Hepatocyte (in vitro differentiated cells): ENCODE measurements around the gene RGS3. TPM values are rescaled to one million over a fixed set of nuclear protein-coding genes. Genes with fewer than 3 reads are reported as not detected.

Experiments used
- DNase-seq: peaks from one replicate; pipeline ENCODE4 v3.0.0-alpha.2; 2016; ENCODE audit warnings: low spot score
- H2AFZ ChIP-seq: fragments of 200-600 bp; sonication (generic); 2 replicates; pipeline ENCODE4 v1.6.0; 2016; ENCODE audit warnings: antibody characterized with exemption, mild to moderate bottlenecking
- H3K27ac ChIP-seq: fragments of 200-600 bp; sonication (generic); 2 replicates; pipeline ENCODE4 v1.5.1; 2016; ENCODE audit warnings: mild to moderate bottlenecking
- H3K27me3 ChIP-seq: fragments of 200-600 bp; sonication (generic); 2 replicates; pipeline ENCODE4 v1.6.1; 2016
- H3K36me3 ChIP-seq: fragments of 200-600 bp; sonication (generic); replicated peaks from 2 replicates; pipeline ENCODE4 v1.5.1; 2016; ENCODE audit warnings: low read depth; ENCODE audit not compliant: insufficient read depth
- H3K4me1 ChIP-seq: fragments of 200-600 bp; sonication (generic); 2 replicates; pipeline ENCODE4 v1.5.1; 2016; ENCODE audit warnings: mild to moderate bottlenecking, moderate library complexity; ENCODE audit not compliant: insufficient read depth
- H3K4me2 ChIP-seq: fragments of 200-600 bp; sonication (generic); 2 replicates; pipeline ENCODE4 v1.6.0; 2016
- H3K4me3 ChIP-seq: fragments of 200-600 bp; sonication (generic); 2 replicates; pipeline ENCODE4 v1.5.1; 2016; ENCODE audit warnings: mild to moderate bottlenecking
- H3K79me2 ChIP-seq: fragments of 200-600 bp; sonication (generic); 2 replicates; pipeline ENCODE4 v1.6.0; 2017; ENCODE audit warnings: mild to moderate bottlenecking
- H3K9me2 ChIP-seq: fragments of 200-600 bp; sonication (generic); replicated peaks from 2 replicates; pipeline ENCODE4 v1.6.0; 2017; ENCODE audit warnings: mild to moderate bottlenecking; ENCODE audit not compliant: insufficient read depth
- H3K9me3 ChIP-seq: fragments of 200-600 bp; sonication (generic); 2 replicates; pipeline ENCODE4 v1.5.1; 2016; ENCODE audit warnings: low read depth, mild to moderate bottlenecking
- H4K20me1 ChIP-seq: fragments of 200-600 bp; sonication (generic); 2 replicates; pipeline ENCODE4 v1.6.0; 2016; ENCODE audit warnings: mild to moderate bottlenecking; ENCODE audit not compliant: insufficient read depth, poor library complexity, severe bottlenecking
- CTCF ChIP-seq: fragments of 200-600 bp; sonication (generic); IDR thresholded peaks from 2 replicates; pipeline ENCODE4 v1.5.1; 2016; ENCODE audit warnings: antibody characterized with exemption, mild to moderate bottlenecking; ENCODE audit not compliant: poor library complexity
- EZH2 ChIP-seq: fragments of 200-600 bp; sonication (generic); IDR thresholded peaks from 2 replicates; pipeline ENCODE4 v1.6.1; 2016; ENCODE audit warnings: antibody characterized with exemption, mild to moderate bottlenecking, borderline replicate concordance
- EZH2phosphoT487 ChIP-seq: fragments of 200-600 bp; sonication (generic); IDR thresholded peaks from one replicate; pipeline ENCODE4 v1.6.1; 2018; ENCODE audit warnings: antibody characterized with exemption, mild to moderate bottlenecking, low read depth, moderate library complexity; ENCODE audit not compliant: unreplicated experiment, severe bottlenecking
- WGBS: methylation state at CpG from one replicate; pipeline ENCODE4 v1.1.6; 2016; ENCODE audit warnings: low lambda C conversion rate; ENCODE audit errors: missing lambda C conversion rate; 5-methylcytosine and 5-hydroxymethylcytosine counted together
- polyA plus RNA-seq: library from polyadenylated mRNA; unstranded; fragments of >200 nt; fragmentation: Nextera tagmentation; extraction: Ambion mirVana; gene quantifications from 2 replicates; pipeline ENCODE4 v1.2.1, GENCODE V29; 2016
- total RNA-seq: library from RNA; depleted of rRNA; stranded (reverse); fragments of >200 nt; gene quantifications from 2 replicates; pipeline ENCODE4 v1.2.3, GENCODE V29; 2014

The RGS3 gene
- total and polyA plus RNA-seq, 2 experiments from 2014 or later, result 48.0 to 62.7 TPM

- Histone ChIP-seq H3K9me3 (no peaks in the 10 kb centered on the region), H3K9me2 (no peaks in the 10 kb centered on the region), H4K20me1 (no peaks in the 10 kb centered on the region), H3K27ac (peak overlapping the region; percentile 96), H3K36me3 (no peaks in the 10 kb centered on the region), H3K79me2 (no peaks in the 10 kb centered on the region), H3K4me2 (peak overlapping the region; percentile 54), H3K27me3 (no peaks in the 10 kb centered on the region), H3K4me1 (peaks cover 51% of the 10 kb centered on the region), H3K4me3 (no peak overlapping the region), H2AFZ (no peak overlapping the region)
- TF ChIP-seq EZH2phosphoT487, result no peak
- no peak for TF ChIP-seq CTCF
- TF ChIP-seq EZH2, result no peak
- DNase-seq, result peak; percentile 52
- 84% methylated on average over 6 of the region's 6 CpGs for WGBS
These were observed 56.6 kb downstream of the RGS3 start for GRCh38 chr9:113520109-113520642.

- peaks cover 51% of the 10 kb centered on the region for H3K4me1 ChIP-seq
- no peak overlapping the region for H2AFZ ChIP-seq
- H4K20me1 ChIP-seq, result no peaks in the 10 kb centered on the region
- no peaks in the 10 kb centered on the region for H3K9me3 ChIP-seq
- H3K4me3 ChIP-seq, result no peak overlapping the region
- H3K79me2 ChIP-seq, result no peaks in the 10 kb centered on the region
- no peak for DNase-seq
- no peaks in the 10 kb centered on the region for H3K9me2 ChIP-seq
- H3K4me2 ChIP-seq, result peak overlapping the region; percentile 60
- H3K36me3 ChIP-seq, result no peaks in the 10 kb centered on the region
- H3K27me3 ChIP-seq, result no peaks in the 10 kb centered on the region
- H3K27ac ChIP-seq, result peak overlapping the region; percentile 97
- 49% methylated on average over 2 of the region's 2 CpGs for WGBS
- peak; percentile 50 for TF ChIP-seq EZH2phosphoT487
- no peak for TF ChIP-seq CTCF
- TF ChIP-seq EZH2, result no peak
These were observed 58.2 kb downstream of the RGS3 start for GRCh38 chr9:113521693-113522255.

- Histone ChIP-seq H3K9me3 (no peaks in the 10 kb centered on the region), H3K4me2 (peak overlapping the region; percentile 60), H3K9me2 (no peaks in the 10 kb centered on the region), H3K4me1 (peaks cover 55% of the 10 kb centered on the region), H3K27me3 (no peaks in the 10 kb centered on the region), H3K4me3 (no peak overlapping the region), H3K36me3 (no peaks in the 10 kb centered on the region), H3K27ac (peak overlapping the region; percentile 97), H4K20me1 (no peaks in the 10 kb centered on the region), H3K79me2 (no peaks in the 10 kb centered on the region), H2AFZ (no peak overlapping the region)
- no peak for TF ChIP-seq CTCF
- TF ChIP-seq EZH2, result no peak
- no peak for TF ChIP-seq EZH2phosphoT487
- DNase-seq, result no peak
- WGBS, result 15% methylated on average over 1 of the region's 1 CpG
These were observed 58.9 kb downstream of the RGS3 start for GRCh38 chr9:113522419-113522818.
